ENCODE data around the gene COL8A2.

Gene COL8A2

GRCh38 chr1:36136535-36136934 lies 11.5 kb upstream of the COL8A2 start:
- no peaks in the 10 kb centered on the region for H4K20me1 ChIP-seq (ENCODE audit: low read depth, low read length)
- TF ChIP-seq CTCF (IDR thresholded peaks at IDR 0.05; ENCODE audit: insufficient read depth, low read length, poor library complexity, severe bottlenecking) (no peak), EZH2phosphoT487 (conservative IDR thresholded peaks at IDR 0.05; ENCODE audit: low read length) (no peak)
- 0 out of 2 replicates have a peak, but pooled peaks cover 5% of the 10 kb centered on the region for H3K36me3 ChIP-seq (ENCODE audit: low read length)
- H3K4me2 ChIP-seq (ENCODE audit: low read depth, low read length, poor library complexity, severe bottlenecking): no peak overlapping the region
- H3K9me2 ChIP-seq (replicated peaks; ENCODE audit: insufficient read depth, low read length): no peaks in the 10 kb centered on the region
- H3F3A ChIP-seq (ENCODE audit: insufficient read depth): no peaks in the 10 kb centered on the region
- H2AFZ ChIP-seq (ENCODE audit: low read depth, low read length, severe bottlenecking): no peak overlapping the region
- no peaks in the 10 kb centered on the region for H3K9me3 ChIP-seq (ENCODE audit: insufficient read depth, low read length)
- H3K79me2 ChIP-seq (ENCODE audit: insufficient read depth, low read length): no peaks in the 10 kb centered on the region; the same call in 1 of the 2 replicates
- H3K4me3 ChIP-seq (ENCODE audit: insufficient read depth, low read length, poor library complexity, severe bottlenecking): no peak overlapping the region
- H3K27ac ChIP-seq (ENCODE audit: low read depth, low read length): no peak overlapping the region
- H3K9ac ChIP-seq (ENCODE audit: low read length): no peak overlapping the region
- H3K27me3 ChIP-seq (ENCODE audit: low read length): no peaks in the 10 kb centered on the region

- Histone ChIP-seq H3K9me3 (ENCODE audit: insufficient read depth, low read length) (no peaks in the 10 kb centered on the region), H4K20me1 (ENCODE audit: low read depth, low read length) (no peaks in the 10 kb centered on the region), H3K36me3 (ENCODE audit: low read length) (0 out of 2 replicates have a peak, but pooled peaks cover 5% of the 10 kb centered on the region), H3K79me2 (ENCODE audit: insufficient read depth, low read length) (no peaks in the 10 kb centered on the region), H3F3A (ENCODE audit: insufficient read depth) (no peaks in the 10 kb centered on the region), H3K27me3 (ENCODE audit: low read length) (no peaks in the 10 kb centered on the region), H3K9me2 (replicated peaks; ENCODE audit: insufficient read depth, low read length) (no peaks in the 10 kb centered on the region), H3K4me3 (ENCODE audit: insufficient read depth, low read length, poor library complexity, severe bottlenecking) (no peak overlapping the region), H3K4me2 (ENCODE audit: low read depth, low read length, poor library complexity, severe bottlenecking) (no peak overlapping the region), H2AFZ (ENCODE audit: low read depth, low read length, severe bottlenecking) (no peak overlapping the region), H3K27ac (ENCODE audit: low read depth, low read length) (no peak overlapping the region), H3K9ac (ENCODE audit: low read length) (no peak overlapping the region)
- no peak for TF ChIP-seq EZH2phosphoT487 (conservative IDR thresholded peaks at IDR 0.05; ENCODE audit: low read length)
- no peak for TF ChIP-seq CTCF (IDR thresholded peaks at IDR 0.05; ENCODE audit: insufficient read depth, low read length, poor library complexity, severe bottlenecking)
These were observed 10.8 kb upstream of the COL8A2 start for GRCh38 chr1:36135796-36136195.

GRCh38 chr1:36135330-36135667 lies 10.3 kb upstream of the COL8A2 start:
- no peaks in the 10 kb centered on the region for H3K9me2 ChIP-seq (replicated peaks; ENCODE audit: insufficient read depth, low read length)
- H3F3A ChIP-seq (ENCODE audit: insufficient read depth): no peaks in the 10 kb centered on the region
- no peak overlapping the region for H3K9ac ChIP-seq (ENCODE audit: low read length)
- H3K4me3 ChIP-seq (ENCODE audit: insufficient read depth, low read length, poor library complexity, severe bottlenecking): no peak overlapping the region
- TF ChIP-seq EZH2phosphoT487 (conservative IDR thresholded peaks at IDR 0.05; ENCODE audit: low read length): no peak
- no peak for TF ChIP-seq CTCF (IDR thresholded peaks at IDR 0.05; ENCODE audit: insufficient read depth, low read length, poor library complexity, severe bottlenecking)
- no peaks in the 10 kb centered on the region for H3K9me3 ChIP-seq (ENCODE audit: insufficient read depth, low read length)
- 0 out of 2 replicates have a peak, but pooled peaks cover 5% of the 10 kb centered on the region for H3K36me3 ChIP-seq (ENCODE audit: low read length)
- H3K27me3 ChIP-seq (ENCODE audit: low read length): no peaks in the 10 kb centered on the region
- no peak overlapping the region for H2AFZ ChIP-seq (ENCODE audit: low read depth, low read length, severe bottlenecking)
- H3K4me2 ChIP-seq (ENCODE audit: low read depth, low read length, poor library complexity, severe bottlenecking): no peak overlapping the region
- no peak overlapping the region for H3K27ac ChIP-seq (ENCODE audit: low read depth, low read length)
- no peaks in the 10 kb centered on the region for H3K79me2 ChIP-seq (ENCODE audit: insufficient read depth, low read length)
- H4K20me1 ChIP-seq (ENCODE audit: low read depth, low read length): no peaks in the 10 kb centered on the region
